ENCODE measurements around the gene USP49. TPM values are rescaled to one million over a fixed set of nuclear protein-coding genes. Genes with fewer than 3 reads are reported as not detected.
A peak's percentile ranks its signal among the peaks of the same experiment; 100 is the strongest.

Gene USP49
- total and polyA plus RNA-seq, 2 of the 13 experiments (the other 11 are each of a cell fraction or from before 2014, with no cell fraction given) = 2.9 to 4.3 TPM

- peak; percentile 21 for TF ChIP-seq AGO1 (IDR thresholded peaks at IDR 0.05; ENCODE audit: low read depth, low read length, poor library complexity, severe bottlenecking)
- TF ChIP-seq THAP8 (CRISPR knock-in tag; IDR thresholded peaks at IDR 0.05; ENCODE audit: borderline replicate concordance) = no peak; the same call in 1 of the 2 replicates
- no peak for TF ChIP-seq ZNF33A (CRISPR knock-in tag; IDR thresholded peaks at IDR 0.05; ENCODE audit: borderline replicate concordance)
- TF ChIP-seq ZNF691 (CRISPR knock-in tag; IDR thresholded peaks at IDR 0.05; ENCODE audit: borderline replicate concordance, low read depth) = peak; percentile 95; the same call in 1 of the 2 replicates
- no peak for TF ChIP-seq ATF6 (CRISPR knock-in tag; conservative IDR thresholded peaks at IDR 0.05)
- TF ChIP-seq CCAR2 (optimal IDR thresholded peaks at IDR 0.05; ENCODE audit: low read depth, low read length) = peak; percentile 79
- no peak; the same call in 1 of the 2 replicates for TF ChIP-seq ZNF333 (CRISPR knock-in tag; IDR thresholded peaks at IDR 0.05; ENCODE audit: borderline replicate concordance)
- peak; percentile 72 for TF ChIP-seq MYPOP (CRISPR knock-in tag; IDR thresholded peaks at IDR 0.05)
- peak; percentile 89 for TF ChIP-seq SALL1 (CRISPR knock-in tag; IDR thresholded peaks at IDR 0.05)
- TF ChIP-seq SMC3 (IDR thresholded peaks at IDR 0.05; ENCODE audit: low read length) = peak; percentile 78; the same call in 1 of the 2 replicates
- 0 out of 2 replicates have a peak, but pooled peaks have one; percentile 32 for TF ChIP-seq ZNF775 (CRISPR knock-in tag; IDR thresholded peaks at IDR 0.05; ENCODE audit: borderline replicate concordance)
- no peak for TF ChIP-seq ZNF562 (CRISPR knock-in tag; IDR thresholded peaks at IDR 0.05; ENCODE audit: borderline replicate concordance)
- TF ChIP-seq ATAD3A (CRISPR knock-in tag; IDR thresholded peaks at IDR 0.05) = no peak
- TF ChIP-seq TFDP1 (CRISPR knock-in tag; IDR thresholded peaks at IDR 0.05; ENCODE audit: borderline replicate concordance) = peak; percentile 21; the same call in 1 of the 2 replicates
- TF ChIP-seq NFYC (CRISPR knock-in tag; IDR thresholded peaks at IDR 0.05) = peak; percentile 41
- TF ChIP-seq SMAD3 (CRISPR knock-in tag; IDR thresholded peaks at IDR 0.05) = no peak; the same call in 1 of the 2 replicates
- TF ChIP-seq ZBTB4 (CRISPR knock-in tag; IDR thresholded peaks at IDR 0.05; ENCODE audit: borderline replicate concordance) = no peak
- TF ChIP-seq PHF21A (CRISPR knock-in tag; IDR thresholded peaks at IDR 0.05) = peak; percentile 68
- no peak for TF ChIP-seq ZNF672 (CRISPR knock-in tag; IDR thresholded peaks at IDR 0.05)
Observed at GRCh38 chr6:41779788-41780550, 115.2 kb downstream of the USP49 start, which contains the start of gene FRS3 (continued).
